HG02623 (cell line): Measurements from ENCODE around the gene PPM1D.
"Not testable (repeated sequence)": the region's sequence is repeated elsewhere in the genome, so short reads cannot be mapped to it uniquely, and the experiment has no call there.

Experiments
- ATAC-seq: cut with Tn5 transposase; IDR thresholded peaks from one replicate; pipeline ENCODE4 v1.9.1; 2021; ENCODE audit warnings: moderate library complexity; ENCODE audit not compliant: unreplicated experiment

PPM1D gene

DNA sequence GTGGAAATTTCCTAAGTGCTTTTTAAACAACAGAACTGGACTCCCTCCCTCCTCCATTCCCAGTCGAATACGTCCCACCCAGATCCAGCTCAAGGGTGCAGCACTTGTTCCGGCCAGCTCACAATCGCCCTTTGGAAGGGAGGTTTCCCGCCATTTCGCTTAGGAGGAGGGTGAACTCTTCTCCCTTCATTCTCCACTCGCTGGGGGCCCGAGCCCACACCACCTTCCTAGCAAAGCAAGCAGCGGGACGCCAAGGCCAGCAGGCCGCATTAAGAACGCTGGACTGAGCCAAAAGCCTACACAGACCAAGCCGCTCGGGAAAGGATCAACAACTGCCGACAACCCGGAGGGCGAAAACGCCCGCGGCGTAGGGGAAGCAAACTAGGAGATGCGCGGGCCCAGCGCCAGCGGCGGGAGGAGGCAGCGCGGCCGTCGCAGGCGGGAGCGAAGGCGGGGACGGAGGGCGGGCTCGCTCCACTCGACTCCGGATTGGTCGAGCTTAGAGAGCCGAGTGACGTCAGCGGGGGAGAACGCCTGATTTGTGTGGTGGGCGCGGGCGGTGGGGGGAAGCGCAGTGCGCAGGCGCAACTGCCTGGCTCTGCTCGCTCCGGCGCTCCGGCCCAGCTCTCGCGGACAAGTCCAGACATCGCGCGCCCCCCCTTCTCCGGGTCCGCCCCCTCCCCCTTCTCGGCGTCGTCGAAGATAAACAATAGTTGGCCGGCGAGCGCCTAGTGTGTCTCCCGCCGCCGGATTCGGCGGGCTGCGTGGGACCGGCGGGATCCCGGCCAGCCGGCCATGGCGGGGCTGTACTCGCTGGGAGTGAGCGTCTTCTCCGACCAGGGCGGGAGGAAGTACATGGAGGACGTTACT is at the start of gene PPM1D:
PPM1D (plus strand) TSS at position 574 of the 870 bp plus-strand sequence; CDS start at position 796, 222 bp downstream.
- peak; percentile 83 for ATAC-seq

- not testable (repeated sequence) for ATAC-seq
Measured at GRCh38 chr17:60552255-60552654, 47.7 kb upstream of the PPM1D start.

GRCh38 chr17:60554377-60554788 is 45.6 kb upstream of the PPM1D start:
- no peak for ATAC-seq

DNA sequence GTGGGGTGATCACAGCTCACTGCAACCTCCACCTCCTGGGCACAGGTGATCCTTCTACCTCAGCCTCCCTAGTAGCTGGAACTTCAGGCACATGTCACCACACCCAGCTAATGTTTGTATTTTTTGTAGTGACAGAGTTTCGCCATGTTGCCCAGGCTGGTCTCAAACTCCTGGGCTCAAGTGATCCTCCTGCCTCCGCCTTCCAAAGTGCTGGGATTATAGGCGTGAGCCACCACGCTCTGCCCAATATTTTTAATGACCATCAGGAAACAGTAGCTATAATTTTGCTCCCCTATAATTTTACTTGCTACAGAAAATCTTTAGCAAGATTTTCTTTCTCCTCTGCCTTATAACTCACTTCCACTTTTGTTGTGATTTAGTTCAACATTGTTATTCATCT is 44.2 kb upstream of the PPM1D start:
- no peak for ATAC-seq

DNA sequence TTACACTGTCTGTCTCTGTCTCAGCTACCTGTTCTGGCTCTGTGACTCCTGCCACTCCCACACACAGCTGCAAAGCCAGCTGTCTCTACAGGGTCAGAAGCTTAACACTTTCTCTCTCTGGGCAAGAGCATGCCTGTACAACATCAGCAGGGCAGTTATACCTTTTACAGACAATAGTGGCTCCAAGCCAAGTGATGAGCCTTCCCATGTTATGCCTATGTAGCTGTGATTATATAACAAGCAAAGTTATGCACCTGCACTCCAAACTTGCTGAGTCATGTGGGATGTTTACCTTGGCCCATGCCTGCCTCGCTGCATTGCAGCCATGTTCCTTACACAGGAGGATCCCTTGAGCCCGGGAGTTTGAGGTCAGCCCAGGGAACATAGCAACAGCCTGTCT is 42.2 kb upstream of the PPM1D start:
- ATAC-seq = no peak

DNA sequence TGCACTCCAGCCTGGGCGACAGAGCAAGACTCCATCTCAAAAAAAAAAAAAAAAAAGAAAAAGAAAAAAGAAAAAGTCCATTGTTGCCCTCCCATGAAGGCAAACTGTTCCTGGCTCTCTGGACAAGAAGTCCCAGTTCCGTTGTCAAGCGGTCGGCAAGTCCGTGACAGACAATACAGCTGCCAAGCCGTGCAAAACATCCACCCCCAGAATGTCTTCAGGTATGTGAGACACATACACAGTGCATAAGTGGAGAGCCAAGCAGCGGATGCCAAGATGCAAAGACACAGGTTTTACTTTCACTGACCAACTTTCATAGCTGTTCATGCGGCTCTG is 40.4 kb upstream of the PPM1D start:
- no peak for ATAC-seq

- ATAC-seq = no peak
Measured at GRCh38 chr17:60559995-60560859, 39.8 kb upstream of the PPM1D start.

GRCh38 chr17:60560860-60561257 is 39.1 kb upstream of the PPM1D start:
- no peak for ATAC-seq

- ATAC-seq = no peak
Measured at GRCh38 chr17:60562421-60562820, 37.6 kb upstream of the PPM1D start.

DNA sequence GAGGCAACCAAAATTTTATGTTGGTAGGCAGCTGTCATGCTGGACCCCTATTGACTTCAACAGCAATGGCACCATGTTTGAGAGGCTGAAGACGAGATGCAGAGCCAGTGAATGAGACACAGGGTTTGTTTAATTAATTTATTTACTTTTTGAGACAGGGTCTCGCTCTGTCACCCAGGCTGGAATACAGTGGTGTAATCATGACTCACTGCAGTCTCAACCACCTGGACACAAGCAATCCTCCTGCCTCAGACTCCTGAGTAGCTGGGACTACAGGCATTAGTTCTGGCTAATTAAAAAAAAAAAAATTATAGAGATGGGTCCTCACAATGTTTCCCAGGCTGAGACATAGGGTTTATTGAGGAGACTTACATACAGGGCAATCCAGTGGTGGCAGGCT is 36.2 kb upstream of the PPM1D start:
- no peak for ATAC-seq

GRCh38 chr17:60565233-60565632 is 34.8 kb upstream of the PPM1D start:
- no peak for ATAC-seq

- ATAC-seq = no peak
Measured at GRCh38 chr17:60573236-60574051, 26.5 kb upstream of the PPM1D start.

- no peak for ATAC-seq
Measured at GRCh38 chr17:60577147-60577915, 22.7 kb upstream of the PPM1D start.

DNA sequence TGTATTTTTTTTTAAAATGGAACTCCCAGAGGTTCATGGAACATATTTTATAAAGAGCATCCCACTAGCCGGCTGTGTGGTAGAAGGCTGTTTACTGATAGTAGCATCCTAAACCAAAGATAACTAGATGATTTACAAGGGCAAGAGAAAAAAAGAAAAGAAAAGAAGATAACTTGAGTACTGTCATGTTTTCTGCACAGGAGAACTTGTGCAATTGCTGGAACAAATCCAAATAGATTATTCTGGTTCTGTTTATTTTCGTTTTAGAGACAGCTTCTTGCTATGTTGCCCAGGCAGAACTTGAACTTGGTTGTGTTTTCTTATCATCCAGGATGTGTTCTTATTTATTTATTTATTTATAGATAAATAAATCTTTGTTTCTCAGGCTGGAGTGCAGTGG is 20.9 kb upstream of the PPM1D start:
- no peak for ATAC-seq

DNA sequence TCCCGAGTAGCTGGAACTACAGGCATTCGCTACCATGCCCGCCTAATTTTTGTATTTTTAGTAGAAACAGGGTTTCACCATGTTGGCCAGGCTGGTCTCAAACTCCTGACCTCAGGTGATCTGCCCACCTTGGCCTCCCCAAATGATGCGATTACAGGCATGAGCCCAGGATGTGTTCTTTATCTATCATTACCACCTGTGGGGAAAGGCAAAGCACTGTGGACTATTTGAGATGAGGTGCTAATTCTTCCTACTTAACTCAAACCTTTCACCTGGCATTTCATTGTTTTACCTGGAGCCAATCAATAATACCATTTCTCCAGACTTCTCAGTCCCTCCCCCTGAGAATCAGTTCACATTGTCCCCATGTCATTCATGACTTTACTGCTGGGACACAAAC is 20.4 kb upstream of the PPM1D start:
- no peak for ATAC-seq

DNA sequence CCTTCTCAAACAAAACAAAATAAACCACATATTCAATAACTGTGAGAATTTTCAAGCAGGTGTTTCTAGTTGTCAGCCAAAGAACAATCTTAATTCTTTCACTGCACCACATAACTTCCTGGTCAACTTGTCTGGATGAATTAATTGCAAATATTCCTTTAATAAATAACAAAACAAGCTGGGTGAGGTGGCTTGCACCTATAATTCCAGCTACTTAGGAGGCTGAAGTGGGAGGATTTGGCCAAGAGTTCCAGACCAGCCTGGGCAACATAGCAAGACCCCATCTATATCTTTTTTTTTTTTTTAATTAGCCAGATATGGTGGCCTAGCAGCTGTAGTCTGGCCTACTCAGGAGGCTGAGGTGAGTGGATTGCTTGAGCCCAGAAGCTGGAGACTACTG is 17.0 kb upstream of the PPM1D start:
- ATAC-seq = no peak

DNA sequence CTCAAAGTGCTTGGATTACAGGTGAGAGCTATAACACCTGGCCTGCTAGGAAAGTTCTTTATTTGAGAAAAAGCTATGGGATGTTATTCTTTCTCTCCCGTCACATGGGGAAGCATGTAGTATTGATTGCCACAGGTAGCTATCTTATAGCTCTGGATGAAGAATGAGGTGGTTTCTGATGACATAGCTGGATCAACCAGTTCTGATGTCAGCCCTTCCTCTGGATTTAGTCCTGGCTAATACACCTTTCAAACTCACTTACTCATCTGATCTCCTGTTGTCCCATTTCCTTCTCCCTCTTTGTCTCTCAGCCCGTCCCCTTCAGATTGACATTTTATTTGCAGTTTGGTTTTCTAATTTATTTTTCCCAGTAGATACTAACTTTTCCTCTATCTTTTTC is 14.1 kb upstream of the PPM1D start:
- no peak for ATAC-seq

- ATAC-seq = no peak
Measured at GRCh38 chr17:60586288-60586974, 13.6 kb upstream of the PPM1D start.

- no peak for ATAC-seq
Measured at GRCh38 chr17:60590070-60590469, 9.9 kb upstream of the PPM1D start.

DNA sequence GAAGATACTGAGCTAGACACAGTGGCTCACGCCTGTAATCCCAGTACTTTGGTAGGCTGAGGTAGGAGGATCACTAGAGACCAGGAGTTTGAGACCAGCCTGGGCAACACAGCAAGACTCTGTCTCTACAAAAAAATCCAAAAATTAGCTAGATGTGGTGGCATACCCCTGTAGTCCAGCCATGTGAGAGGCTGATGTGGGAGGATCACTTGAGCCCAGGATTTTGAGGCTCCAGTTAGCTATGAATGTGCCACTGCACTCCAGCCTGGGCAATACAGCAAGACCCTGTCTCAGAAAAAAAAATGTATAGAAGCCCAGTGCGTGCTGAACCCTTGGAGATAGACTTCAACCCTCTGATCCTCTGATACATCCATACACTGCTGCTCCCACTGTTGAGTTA is 7.2 kb upstream of the PPM1D start:
- ATAC-seq = no peak
